H1 (cell line): Measurements from ENCODE around the gene SERGEF. TPM values are rescaled to one million over a fixed set of nuclear protein-coding genes. Genes with fewer than 3 reads are reported as not detected.
A peak's percentile ranks its signal among the peaks of the same experiment; 100 is the strongest.

ENCODE experiments used
- CTCF ChIA-PET: fragments of 300-600 bp; sonication (Branson Sonifier 250); formaldehyde crosslinking; loops from one replicate; lab custom pipeline; 2021; ENCODE audit not compliant: partially characterized antibody; lab: Charles Lee
- POLR2A ChIA-PET: fragments of 300-600 bp; sonication (Branson Sonifier 250); formaldehyde crosslinking; loops from one replicate; lab custom pipeline; 2021; ENCODE audit warnings: inconsistent platforms; ENCODE audit not compliant: partially characterized antibody; lab: Charles Lee
- DNase-seq, 2 experiments: peaks; one replicate each; pipeline versions ENCODE4 v3.0.0 to v3.0.0-alpha.2; 2010 to 2022; ENCODE audit warnings: low spot score in 2 of 2, low read depth in 1 of 2, mixed read lengths in 1 of 2
- FAIRE-seq: peaks from 2 replicates; lab custom pipeline; 2011; peaks lifted over from hg19 to GRCh38; lab: Jason Lieb, UNC
- H2AFZ ChIP-seq: 2 replicates; pipeline ENCODE4 v1.8.1; 2012; ENCODE audit warnings: low read length, inconsistent platforms
- H2AK5ac ChIP-seq: 2 replicates; pipeline ENCODE4 v1.6.1; 2013; ENCODE audit warnings: low read depth, low read length
- H2BK120ac ChIP-seq: replicated peaks from 2 replicates; pipeline ENCODE3; 2013; ENCODE audit warnings: low read depth, low read length, inconsistent platforms
- H2BK12ac ChIP-seq: 2 replicates; pipeline ENCODE4 v1.6.1; 2013; ENCODE audit warnings: low read depth, low read length
- H2BK15ac ChIP-seq: 2 replicates; pipeline ENCODE4 v1.6.1; 2013; ENCODE audit warnings: low read length
- H2BK20ac ChIP-seq: 2 replicates; pipeline ENCODE4 v1.6.1; 2013; ENCODE audit warnings: low read length
- H2BK5ac ChIP-seq: 2 replicates; pipeline ENCODE4 v1.6.1; 2013; ENCODE audit warnings: low read depth, low read length
- H3K14ac ChIP-seq: 2 replicates; pipeline ENCODE4 v1.6.1; 2013; ENCODE audit warnings: inconsistent platforms; ENCODE audit not compliant: insufficient read length
- H3K18ac ChIP-seq: 2 replicates; pipeline ENCODE4 v1.6.1; 2013; ENCODE audit warnings: low read length; ENCODE audit errors: extremely low read depth
- H3K23ac ChIP-seq: 2 replicates; pipeline ENCODE4 v1.6.1; 2013; ENCODE audit warnings: inconsistent platforms; ENCODE audit not compliant: insufficient read length
- H3K23me2 ChIP-seq: 2 replicates; pipeline ENCODE4 v1.6.1; 2013; ENCODE audit warnings: low read depth, low read length
- H3K27ac ChIP-seq: 2 replicates; pipeline ENCODE4 v1.6.1; 2011; ENCODE audit warnings: low read depth, low read length, inconsistent platforms
- H3K27me3 ChIP-seq, 4 experiments: replicated peaks in 1 of 4; 1 replicate in 1 of 4; 2 replicates in 3 of 4; pipeline versions ENCODE4 v1.6.1 to v1.8.1; 2011 to 2013; ENCODE audit warnings: low read length in 3 of 4, mild to moderate bottlenecking in 3 of 4, inconsistent platforms in 2 of 4, mixed read lengths in 2 of 4, moderate library complexity in 1 of 4; ENCODE audit not compliant: control insufficient read depth in 3 of 4, insufficient read depth in 3 of 4; ENCODE audit errors: extremely low read depth in 1 of 4
- H3K36me3 ChIP-seq, 4 experiments: 2 replicates each; pipeline versions ENCODE4 v1.6.1 to v1.8.1; 2011 to 2013; ENCODE audit warnings: mild to moderate bottlenecking in 4 of 4, low read length in 3 of 4, moderate library complexity in 2 of 4, control low read depth in 1 of 4, inconsistent platforms in 1 of 4; ENCODE audit not compliant: insufficient read depth in 4 of 4, control insufficient read depth in 2 of 4
- H3K4ac ChIP-seq: replicated peaks from 2 replicates; pipeline ENCODE3; 2013; ENCODE audit warnings: low read length, low read depth, mixed read lengths, inconsistent platforms; ENCODE audit not compliant: insufficient read length
- H3K4me1 ChIP-seq, 4 experiments: replicated peaks in 1 of 4; 1 replicate in 1 of 4; 2 replicates in 3 of 4; pipeline versions ENCODE4 v1.6.1 to v1.8.1; 2011 to 2013; ENCODE audit warnings: low read length in 3 of 4, inconsistent platforms in 2 of 4, mixed read lengths in 1 of 4; ENCODE audit not compliant: insufficient read depth in 4 of 4, control insufficient read depth in 3 of 4
- H3K4me2 ChIP-seq, 2 experiments: 2 replicates each; pipeline versions ENCODE4 v1.6.1 to v1.8.1; 2011 to 2013; ENCODE audit warnings: low read depth in 2 of 2, low read length in 2 of 2, control low read depth in 1 of 2, inconsistent platforms in 1 of 2, mild to moderate bottlenecking in 1 of 2; ENCODE audit not compliant: insufficient read depth in 1 of 2
- H3K4me3 ChIP-seq, 4 experiments: fragments of 200-600, 300-600 bp in 1 of 4; sonication (generic), shearing (Covaris generic), sonication (Bioruptor Twin) in 1 of 4; 2 replicates each; pipeline versions ENCODE4 v1.5.1 to v1.8.1; 2011 to 2016; ENCODE audit warnings: low read length in 4 of 4, low read depth in 3 of 4, control low read depth in 2 of 4, inconsistent platforms in 2 of 4, mild to moderate bottlenecking in 2 of 4, mixed read lengths in 1 of 4, moderate library complexity in 1 of 4; ENCODE audit not compliant: insufficient read depth in 2 of 4; ENCODE audit errors: extremely low read depth in 1 of 4
- H3K56ac ChIP-seq: replicated peaks from 2 replicates; pipeline ENCODE3; 2013; ENCODE audit warnings: low read depth, mild to moderate bottlenecking, mixed read lengths, low read length, inconsistent platforms; ENCODE audit not compliant: insufficient read length
- H3K79me1 ChIP-seq: 2 replicates; pipeline ENCODE4 v1.6.1; 2013; ENCODE audit warnings: low read depth, low read length, control low read depth
- H3K79me2 ChIP-seq, 2 experiments: 2 replicates each; pipeline versions ENCODE4 v1.6.1 to v1.8.1; 2012 to 2013; ENCODE audit warnings: low read length in 2 of 2, mild to moderate bottlenecking in 2 of 2, inconsistent platforms in 1 of 2; ENCODE audit not compliant: insufficient read depth in 2 of 2, control insufficient read depth in 1 of 2
- H3K9ac ChIP-seq, 4 experiments: replicated peaks in 1 of 4; 1 replicate in 1 of 4; 2 replicates in 3 of 4; pipeline versions ENCODE4 v1.6.1 to v1.8.1; 2011 to 2013; ENCODE audit warnings: low read depth in 3 of 4, low read length in 3 of 4, control low read depth in 2 of 4, mild to moderate bottlenecking in 2 of 4, moderate library complexity in 2 of 4, inconsistent platforms in 1 of 4; ENCODE audit errors: extremely low read depth in 1 of 4
- H3K9me3 ChIP-seq, 2 experiments: 2 replicates each; pipeline versions ENCODE4 v1.6.1 to v1.8.1; 2012 to 2013; ENCODE audit warnings: mild to moderate bottlenecking in 2 of 2, moderate library complexity in 2 of 2, control low read depth in 1 of 2, inconsistent platforms in 1 of 2, low read depth in 1 of 2, low read length in 1 of 2, mixed read lengths in 1 of 2; ENCODE audit not compliant: insufficient read depth in 2 of 2
- H4K20me1 ChIP-seq, 2 experiments: replicated peaks in 1 of 2; 2 replicates each; pipeline versions ENCODE3 to v1.8.1; 2011 to 2013; ENCODE audit warnings: inconsistent platforms in 2 of 2, low read length in 2 of 2, mild to moderate bottlenecking in 1 of 2; ENCODE audit not compliant: insufficient read depth in 2 of 2, control insufficient read depth in 1 of 2
- H4K5ac ChIP-seq: 2 replicates; pipeline ENCODE4 v1.6.1; 2013; ENCODE audit warnings: low read length, low read depth, mixed read lengths, inconsistent platforms; ENCODE audit not compliant: insufficient read length
- H4K8ac ChIP-seq: 2 replicates; pipeline ENCODE4 v1.8.0; 2013; ENCODE audit warnings: mild to moderate bottlenecking, moderate library complexity, low read length, inconsistent platforms; ENCODE audit not compliant: insufficient read depth; ENCODE audit errors: extremely low read depth
- H4K91ac ChIP-seq: replicated peaks from 2 replicates; pipeline ENCODE3; 2013; ENCODE audit warnings: low read length, mixed read lengths, inconsistent platforms; ENCODE audit not compliant: insufficient read length
- MAX ChIP-seq: IDR thresholded peaks from 2 replicates; pipeline ENCODE4 v1.6.1; 2012; ENCODE audit warnings: inconsistent platforms
- POLR2AphosphoS5 ChIP-seq: IDR thresholded peaks from 2 replicates; pipeline ENCODE4 v1.6.1; 2011; ENCODE audit warnings: low read depth, low read length
- WGBS, 2 experiments: shearing (Covaris generic) in 1 of 2; methylation state at CpG; one replicate each; pipeline versions ENCODE4 v1.1.6 to v1.1.7; 2013 to 2015; ENCODE audit warnings: low lambda C conversion rate in 2 of 2, mixed read lengths in 2 of 2, inconsistent platforms in 1 of 2, low coverage in 1 of 2, missing lambda C conversion rate in 1 of 2; ENCODE audit not compliant: insufficient replicate concordance in 2 of 2, insufficient coverage in 1 of 2, insufficient read length in 1 of 2; ENCODE audit errors: extremely low coverage in 1 of 2, missing lambda C conversion rate in 1 of 2; 5-methylcytosine and 5-hydroxymethylcytosine counted together
- polyA plus RNA-seq, 7 experiments: library from polyadenylated mRNA; depleted of rRNA in 3 of 7; stranded (reverse) in 5 of 7; unstranded in 2 of 7; fragments of >200 nt in 5 of 7; fragments of 200-250 nt in 2 of 7; gene quantifications; 1 replicate in 5 of 7; 2 replicates in 1 of 7; 4 replicates in 1 of 7; pipeline versions ENCODE4 v1.2.1 to v1.2.3, GENCODE V29; 2011 to 2013; ENCODE audit warnings: missing spikeins in 2 of 7, mixed read lengths in 2 of 7
- total RNA-seq: library from RNA; stranded (reverse); fragmentation: NEBNext Ultra II Directional; extraction: Animal tissue kit (Norgen Biotek cat#: 25700); gene quantifications from 2 replicates; pipeline ENCODE4 v1.2.1, GENCODE V29; 2021

Gene SERGEF
- total and polyA plus RNA-seq, 2 of the 8 experiments (the other 6 are each of a cell fraction or from before 2014, with no cell fraction given): 16.6 to 28.8 TPM

GRCh38 chr11:17931595-17931994 lies 81.3 kb downstream of the SERGEF start:
- no peak overlapping the region for H2AFZ ChIP-seq
- peaks cover 0 to 8% (median 2%) of the 10 kb centered on the region in 4 experiments; a peak in 2 of 7 replicates for H3K4me1 ChIP-seq
- H2BK5ac ChIP-seq: no peak overlapping the region
- no peaks in the 10 kb centered on the region for H3K27me3 ChIP-seq
- 75% methylated on average over 1 of the region's 1 CpG; no CpG with 5 or more reads in 1 of the 2 experiments for WGBS, 2 experiments
- no peak overlapping the region for H2AK5ac ChIP-seq
- no peak overlapping the region for H3K23ac ChIP-seq
- ChIA-PET CTCF (interaction anchor here (0.8 to 6.0 kb wide), 15 partner anchors 13 to 201 kb away, joined by 3 to 62 read pairs (median 7); no protein-coding TSS in a partner anchor), POLR2A (interaction anchor here (1.1 kb wide), 1 partner anchor 16 kb away, joined by 3 read pairs; no protein-coding TSS in a partner anchor)
- 0 out of 2 replicates have a peak overlapping the region, but pooled peaks have one; percentile 1 for H3K27ac ChIP-seq
- H3K79me1 ChIP-seq: no peaks in the 10 kb centered on the region
- H3K4me2 ChIP-seq: peak overlapping the region; percentile 4 to 31; a peak in 1 of 4 replicates
- no peaks in the 10 kb centered on the region for H3K9me3 ChIP-seq
- H3K23me2 ChIP-seq: no peaks in the 10 kb centered on the region
- peak; percentile 7 for FAIRE-seq
- no peaks in the 10 kb centered on the region for H3K79me2 ChIP-seq
- H4K20me1 ChIP-seq: no peaks in the 10 kb centered on the region
- H3K56ac ChIP-seq: no peak overlapping the region
- H3K18ac ChIP-seq: no peak overlapping the region
- DNase-seq: no peak
- no peak overlapping the region; a peak in 1 of 7 replicates for H3K9ac ChIP-seq
- H3K4me3 ChIP-seq: no peak overlapping the region
- no peak overlapping the region for H4K5ac ChIP-seq
- H4K8ac ChIP-seq: no peak overlapping the region
- H2BK12ac ChIP-seq: no peak overlapping the region
- H3K4ac ChIP-seq: no peak overlapping the region
- H2BK120ac ChIP-seq: no peak overlapping the region
- no peak overlapping the region for H2BK20ac ChIP-seq
- no peak overlapping the region for H2BK15ac ChIP-seq
- H3K36me3 ChIP-seq: no peaks in the 10 kb centered on the region
- no peak overlapping the region for H4K91ac ChIP-seq
- no peak overlapping the region for H3K14ac ChIP-seq
- TF ChIP-seq MAX (no peak), POLR2AphosphoS5 (no peak)
